Caco-2 (cell line): ENCODE results near the gene TTC28. TPM values are rescaled to one million over a fixed set of nuclear protein-coding genes. Genes with fewer than 3 reads are reported as not detected.

ENCODE experiments used
- BruUV-seq: library from RNA; stranded (reverse); fragments of 400-500 nt; replicated peaks from 2 replicates; lab custom pipeline; 2021; lab: Mats Ljungman, UMichigan
- CTCF ChIA-PET: fragments of 300-600 bp; sonication (Branson Sonifier 250); formaldehyde crosslinking; loops from one replicate; lab custom pipeline; 2022; ENCODE audit warnings: antibody characterized with exemption; lab: Charles Lee
- POLR2A ChIA-PET: fragments of 300-600 bp; sonication (Branson Sonifier 250); formaldehyde crosslinking; loops from one replicate; lab custom pipeline; 2022; ENCODE audit warnings: antibody characterized with exemption; lab: Charles Lee
- DNase-seq, 2 experiments: peaks; one replicate each; pipeline versions ENCODE4 v3.0.0 to v3.0.0-alpha.2; 2020 to 2022
- H3K27me3 ChIP-seq: replicated peaks from 2 replicates; pipeline ENCODE4 v1.6.0; 2011; ENCODE audit warnings: low read length; ENCODE audit not compliant: control insufficient read depth, insufficient read depth
- H3K36me3 ChIP-seq: 2 replicates; pipeline ENCODE4 v1.5.1; 2011; ENCODE audit warnings: low read length; ENCODE audit not compliant: control insufficient read depth, insufficient read depth
- H3K4me1 ChIP-seq: fragments of 250-450 bp; sonication (Bioruptor Pico); 2 replicates; pipeline ENCODE4 v1.5.1; 2020; ENCODE audit warnings: mild to moderate bottlenecking
- H3K4me3 ChIP-seq: 2 replicates; pipeline ENCODE4 v1.5.1; 2011; ENCODE audit warnings: low read depth, mild to moderate bottlenecking, control low read depth, low read length
- H3K9me3 ChIP-seq: fragments of 250-450 bp; sonication (Bioruptor Pico); 2 replicates; pipeline ENCODE4 v1.5.1; 2020; ENCODE audit warnings: mild to moderate bottlenecking, moderate library complexity
- H3K27ac Mint-ChIP-seq: one replicate; pipeline ENCODE4 v1.8.0; 2022; ENCODE audit warnings: mixed read lengths; ENCODE audit not compliant: unreplicated experiment
- H3K27me3 Mint-ChIP-seq: one replicate; pipeline ENCODE4 v1.8.0; 2022; ENCODE audit warnings: mixed read lengths; ENCODE audit not compliant: insufficient read depth, unreplicated experiment
- H3K36me3 Mint-ChIP-seq: one replicate; pipeline ENCODE4 v1.8.0; 2022; ENCODE audit warnings: mild to moderate bottlenecking, mixed read lengths; ENCODE audit not compliant: insufficient read depth, unreplicated experiment
- H3K4me1 Mint-ChIP-seq: one replicate; pipeline ENCODE4 v1.8.0; 2022; ENCODE audit warnings: low read depth, mixed read lengths; ENCODE audit not compliant: unreplicated experiment
- H3K4me3 Mint-ChIP-seq: one replicate; pipeline ENCODE4 v1.8.0; 2022; ENCODE audit warnings: mild to moderate bottlenecking, moderate library complexity, mixed read lengths; ENCODE audit not compliant: unreplicated experiment
- H3K9me3 Mint-ChIP-seq: one replicate; pipeline ENCODE4 v1.8.0; 2022; ENCODE audit warnings: mixed read lengths; ENCODE audit not compliant: unreplicated experiment
- CTCF ChIP-seq, 2 experiments: fragments of 200-600 bp in 1 of 2; IDR thresholded peaks; 1 replicate in 1 of 2; 2 replicates in 1 of 2; pipeline versions ENCODE4 v1.5.1 to v1.8.0; 2011 to 2022; ENCODE audit warnings: antibody characterized with exemption in 1 of 2, control low read depth in 1 of 2, inconsistent platforms in 1 of 2, low read depth in 1 of 2, low read length in 1 of 2, mild to moderate bottlenecking in 1 of 2, moderate library complexity in 1 of 2; ENCODE audit not compliant: insufficient read depth in 1 of 2, severe bottlenecking in 1 of 2, unreplicated experiment in 1 of 2
- intact Hi-C: fragments of 100-400 bp; cut with micrococcal nuclease; formaldehyde crosslinking; loops from one replicate; pipeline ENCODE4 v1.10.0; 2022; ENCODE audit not compliant: unreplicated experiment
- total RNA-seq: library from RNA; stranded (reverse); gene quantifications from 2 replicates; pipeline ENCODE4 v1.2.3, GENCODE V29; 2022

Gene TTC28
- total RNA-seq, 1 experiment from 2014 or later, result 12.0 TPM

DNA sequence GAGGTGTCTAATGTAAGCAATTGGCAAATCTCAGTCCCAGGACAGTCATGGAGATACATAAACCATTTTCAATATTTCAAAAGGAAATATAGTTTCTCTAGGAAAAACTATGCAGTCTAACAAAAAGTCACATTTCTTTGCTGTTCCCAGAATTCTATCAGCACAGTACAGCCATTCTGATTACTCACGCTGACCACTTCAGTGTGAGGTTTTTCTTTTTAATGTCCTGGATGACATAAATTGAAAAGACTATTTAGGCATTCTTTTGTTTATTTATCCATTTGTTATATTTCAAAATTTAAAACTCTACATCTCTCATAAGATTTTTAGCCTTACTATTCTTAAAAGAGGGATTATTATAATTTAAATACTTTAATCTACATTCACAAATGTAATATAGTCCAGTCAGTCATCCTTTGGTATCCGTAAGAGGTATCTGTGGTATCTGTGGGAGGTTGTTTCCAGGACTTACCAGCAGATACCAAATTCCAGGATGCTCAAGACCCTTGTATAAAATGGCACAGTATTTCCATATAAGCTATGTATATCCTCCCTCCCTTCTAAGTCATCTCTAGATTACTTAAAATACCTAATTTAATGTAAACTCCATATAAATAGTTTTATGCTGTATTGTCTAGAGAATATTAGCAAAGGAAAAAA is 429.5 kb downstream of the TTC28 start:
- no peaks in the 10 kb centered on the region for H3K9me3 Mint-ChIP-seq

DNA sequence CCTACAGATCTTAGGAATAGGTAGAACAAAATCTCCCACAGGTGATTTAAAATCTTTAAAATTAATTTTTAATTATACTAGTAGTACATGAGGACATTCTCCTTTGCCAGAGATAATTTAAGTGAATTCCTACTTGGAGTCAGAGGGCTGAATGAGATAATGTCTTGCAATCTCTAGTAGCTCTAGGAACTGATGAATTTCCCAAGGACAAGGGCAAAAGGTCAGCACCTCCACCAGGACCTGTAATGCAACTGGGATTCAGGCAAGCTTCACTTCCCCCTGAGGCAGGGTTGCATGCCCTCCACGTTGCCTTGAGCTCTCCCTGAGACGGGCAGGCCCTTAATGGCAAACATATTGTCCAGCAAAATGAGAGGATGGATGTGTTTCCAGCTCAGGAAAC is 430.2 kb downstream of the TTC28 start:
- DNase-seq, result no peak
- H3K27me3 ChIP-seq, result no peaks in the 10 kb centered on the region
- Mint-ChIP-seq H3K4me3 (no peak overlapping the region), H3K27me3 (no peaks in the 10 kb centered on the region), H3K4me1 (peaks cover 15% of the 10 kb centered on the region), H3K9me3 (no peaks in the 10 kb centered on the region), H3K27ac (no peak overlapping the region), H3K36me3 (no peaks in the 10 kb centered on the region)
- BruUV-seq, result no TSS peak
- H3K4me1 ChIP-seq, result peaks cover 12% of the 10 kb centered on the region
- no peaks in the 10 kb centered on the region for H3K36me3 ChIP-seq
- ChIA-PET POLR2A (no interaction called here), CTCF (interaction anchor here (1.2 kb wide), 1 partner anchor 193 kb away, joined by 3 read pairs; no protein-coding TSS in a partner anchor)
- no peak for TF ChIP-seq CTCF (IDR thresholded peaks at IDR 0.05; ENCODE audit: insufficient read depth in 1 of 2, low read depth in 1 of 2, low read length in 1 of 2, severe bottlenecking in 1 of 2, unreplicated experiment in 1 of 2)
- no peaks in the 10 kb centered on the region for H3K9me3 ChIP-seq
- intact Hi-C loops, result no loop called here
- no peak overlapping the region for H3K4me3 ChIP-seq

More for the DNA sequence above, 429.5 kb downstream of the TTC28 start:
- H3K27ac Mint-ChIP-seq, result no peak overlapping the region
- H3K4me1 ChIP-seq, result peaks cover 12% of the 10 kb centered on the region
- no peaks in the 10 kb centered on the region for H3K27me3 ChIP-seq
- ChIA-PET POLR2A (no interaction called here), CTCF (interaction anchor here (1.2 kb wide), 1 partner anchor 192 kb away, joined by 3 read pairs; no protein-coding TSS in a partner anchor)
- no peak overlapping the region for H3K4me3 ChIP-seq
- H3K27me3 Mint-ChIP-seq, result no peaks in the 10 kb centered on the region
- no peak for TF ChIP-seq CTCF (IDR thresholded peaks at IDR 0.05; ENCODE audit: insufficient read depth in 1 of 2, low read depth in 1 of 2, low read length in 1 of 2, severe bottlenecking in 1 of 2, unreplicated experiment in 1 of 2)
- no peaks in the 10 kb centered on the region for H3K36me3 Mint-ChIP-seq
- H3K9me3 ChIP-seq, result no peaks in the 10 kb centered on the region
- H3K36me3 ChIP-seq, result no peaks in the 10 kb centered on the region
- no peak for DNase-seq
- intact Hi-C loops, result loop anchor here (5.0 kb wide), 1 partner anchor 192 kb away; no protein-coding TSS in a partner anchor
- H3K4me1 Mint-ChIP-seq, result peaks cover 8% of the 10 kb centered on the region
- H3K4me3 Mint-ChIP-seq, result no peak overlapping the region
- no TSS peak for BruUV-seq

GRCh38 chr22:28247667-28248363 is 431.8 kb downstream of the TTC28 start:
- BruUV-seq, result no TSS peak
- Mint-ChIP-seq H3K4me1 (peaks cover 15% of the 10 kb centered on the region), H3K27ac (no peak overlapping the region), H3K9me3 (no peaks in the 10 kb centered on the region), H3K36me3 (no peaks in the 10 kb centered on the region), H3K4me3 (no peak overlapping the region), H3K27me3 (no peaks in the 10 kb centered on the region)
- ChIA-PET POLR2A (no interaction called here), CTCF (no interaction called here)
- no peaks in the 10 kb centered on the region for H3K9me3 ChIP-seq
- H3K4me1 ChIP-seq, result peaks cover 12% of the 10 kb centered on the region
- no peak for DNase-seq
- intact Hi-C loops, result no loop called here
- H3K4me3 ChIP-seq, result no peak overlapping the region
- H3K27me3 ChIP-seq, result no peaks in the 10 kb centered on the region
- no peaks in the 10 kb centered on the region for H3K36me3 ChIP-seq
- no peak for TF ChIP-seq CTCF (IDR thresholded peaks at IDR 0.05; ENCODE audit: insufficient read depth in 1 of 2, low read depth in 1 of 2, low read length in 1 of 2, severe bottlenecking in 1 of 2, unreplicated experiment in 1 of 2)
